Liver (tissue), 9 donors: ENCODE data around the gene ZNF740. TPM values are rescaled to one million over a fixed set of nuclear protein-coding genes. Genes with fewer than 3 reads are reported as not detected.

Experiments used
- DNase-seq: peaks from one replicate; pipeline ENCODE4 v3.0.0-alpha.2; 2017; ENCODE audit warnings: low spot score
- H3K27ac ChIP-seq, 2 donors: one replicate each; pipeline ENCODE4 v1.7.0; 2013; ENCODE audit warnings: inconsistent platforms in 2 of 2, low read length in 2 of 2, control low read depth in 1 of 2, low read depth in 1 of 2, mild to moderate bottlenecking in 1 of 2
- H3K27me3 ChIP-seq, 4 donors: one replicate each; pipeline versions ENCODE4 v1.6.1 to v1.7.0; 2013; ENCODE audit warnings: low read length in 3 of 4, inconsistent platforms in 1 of 4, mild to moderate bottlenecking in 1 of 4, moderate library complexity in 1 of 4; ENCODE audit not compliant: control insufficient read depth in 4 of 4, insufficient read depth in 4 of 4
- H3K36me3 ChIP-seq, 4 donors: one replicate each; pipeline versions ENCODE4 v1.6.1 to v1.7.0; 2013; ENCODE audit warnings: low read length in 3 of 4, mild to moderate bottlenecking in 3 of 4, low read depth in 1 of 4, moderate library complexity in 1 of 4; ENCODE audit not compliant: control insufficient read depth in 4 of 4, insufficient read depth in 3 of 4
- H3K4me1 ChIP-seq, 4 donors: one replicate each; pipeline versions ENCODE4 v1.6.1 to v1.7.0; 2013; ENCODE audit warnings: low read length in 3 of 4, mild to moderate bottlenecking in 3 of 4, moderate library complexity in 1 of 4; ENCODE audit not compliant: control insufficient read depth in 4 of 4, insufficient read depth in 4 of 4
- H3K4me3 ChIP-seq, 3 donors: one replicate each; pipeline versions ENCODE4 v1.6.1 to v1.7.0; 2013; ENCODE audit warnings: low read length in 3 of 3, control low read depth in 1 of 3, low read depth in 1 of 3, mild to moderate bottlenecking in 1 of 3
- H3K9ac ChIP-seq, 2 donors: one replicate each; pipeline ENCODE4 v1.7.0; 2013; ENCODE audit warnings: low read length in 2 of 2, mild to moderate bottlenecking in 2 of 2, moderate library complexity in 2 of 2, control low read depth in 1 of 2, low read depth in 1 of 2
- H3K9me3 ChIP-seq, 4 donors: one replicate each; pipeline versions ENCODE4 v1.6.1 to v1.7.0; 2013; ENCODE audit warnings: low read length in 3 of 4; ENCODE audit not compliant: control insufficient read depth in 4 of 4
- ATF3 ChIP-seq: IDR thresholded peaks from 2 replicates; pipeline ENCODE4 v1.6.1; 2016; ENCODE audit warnings: antibody characterized with exemption
- EGR1 ChIP-seq, 2 donors: IDR thresholded peaks; 2 replicates each; pipeline ENCODE4 v1.6.1; 2016 to 2018; ENCODE audit warnings: antibody characterized with exemption in 2 of 2, low read depth in 2 of 2
- FOXA1 ChIP-seq: IDR thresholded peaks from 2 replicates; pipeline ENCODE4 v1.6.1; 2016; ENCODE audit warnings: antibody characterized with exemption
- FOXA2 ChIP-seq: IDR thresholded peaks from 2 replicates; pipeline ENCODE4 v1.6.1; 2016; ENCODE audit warnings: antibody characterized with exemption
- GABPA ChIP-seq, 2 donors: IDR thresholded peaks in 1 of 2; conservative IDR thresholded peaks in 1 of 2; 2 replicates each; pipeline ENCODE4 v1.6.1; 2016; ENCODE audit warnings: antibody characterized with exemption in 2 of 2, mild to moderate bottlenecking in 1 of 2, moderate library complexity in 1 of 2
- HNF4A ChIP-seq, 2 donors: conservative IDR thresholded peaks; 2 replicates each; pipeline ENCODE4 v1.6.1; 2016; ENCODE audit warnings: antibody characterized with exemption in 2 of 2, mild to moderate bottlenecking in 2 of 2
- HNF4G ChIP-seq: IDR thresholded peaks from 2 replicates; pipeline ENCODE4 v1.6.1; 2016; ENCODE audit warnings: antibody characterized with exemption
- JUND ChIP-seq, 2 donors: IDR thresholded peaks; 2 replicates each; pipeline ENCODE4 v1.6.1; 2016; ENCODE audit warnings: antibody characterized with exemption in 2 of 2
- NR2F2 ChIP-seq: IDR thresholded peaks from 2 replicates; pipeline ENCODE4 v1.6.1; 2016; ENCODE audit warnings: antibody characterized with exemption
- RAD21 ChIP-seq, 2 donors: IDR thresholded peaks; 2 replicates each; pipeline ENCODE4 v1.6.1; 2016; ENCODE audit warnings: antibody characterized with exemption in 2 of 2, mild to moderate bottlenecking in 2 of 2
- RXRA ChIP-seq, 2 donors: IDR thresholded peaks; 2 replicates each; pipeline ENCODE4 v1.6.1; 2017 to 2018; ENCODE audit warnings: antibody characterized with exemption in 2 of 2, mild to moderate bottlenecking in 1 of 2
- SP1 ChIP-seq: IDR thresholded peaks from 2 replicates; pipeline ENCODE4 v1.6.1; 2018; ENCODE audit warnings: antibody characterized with exemption, mild to moderate bottlenecking
- TAF1 ChIP-seq: conservative IDR thresholded peaks from 2 replicates; pipeline ENCODE4 v1.6.1; 2016; ENCODE audit warnings: antibody characterized with exemption, mild to moderate bottlenecking
- YY1 ChIP-seq: IDR thresholded peaks from 2 replicates; pipeline ENCODE4 v1.6.1; 2016; ENCODE audit warnings: antibody characterized with exemption, mild to moderate bottlenecking
- ZBTB33 ChIP-seq: IDR thresholded peaks from 2 replicates; pipeline ENCODE4 v1.6.1; 2016; ENCODE audit warnings: antibody characterized with exemption
- WGBS: extraction: QIAGEN DNeasy Blood & Tissue Kit; methylation state at CpG from one replicate; pipeline ENCODE4 v1.1.7; 2013; 5-methylcytosine and 5-hydroxymethylcytosine counted together
- polyA plus RNA-seq, 2 donors: library from polyadenylated mRNA; stranded (reverse) in 1 of 2; unstranded in 1 of 2; fragments of 200-250 nt in 1 of 2; fragments of >200 nt in 1 of 2; fragmentation: Nextera tagmentation in 1 of 2; extraction: Ambion mirVana in 1 of 2; gene quantifications; one replicate each; pipeline versions ENCODE4 v1.2.1 to v1.2.3, GENCODE V29; 2013 to 2015
- total RNA-seq, 2 donors: library from RNA; depleted of rRNA; stranded (reverse); fragments of >200 nt; gene quantifications; one replicate each; pipeline ENCODE4 v1.2.3, GENCODE V29; 2014
- TF ChIP-seq, protein P1 (sequence below): IDR thresholded peaks from 2 replicates; pipeline ENCODE4 v1.6.1; 2016; ENCODE audit warnings: antibody characterized with exemption
- donor health status: healthy.
- donor health status: healthy.
- donor health status: healthy.
- donor health status: healthy.
- donor health status: healthy.

Gene ZNF740
- total and polyA plus RNA-seq, 4 donors, result 1.4 to 14.4 (median 6.3) TPM

DNA sequence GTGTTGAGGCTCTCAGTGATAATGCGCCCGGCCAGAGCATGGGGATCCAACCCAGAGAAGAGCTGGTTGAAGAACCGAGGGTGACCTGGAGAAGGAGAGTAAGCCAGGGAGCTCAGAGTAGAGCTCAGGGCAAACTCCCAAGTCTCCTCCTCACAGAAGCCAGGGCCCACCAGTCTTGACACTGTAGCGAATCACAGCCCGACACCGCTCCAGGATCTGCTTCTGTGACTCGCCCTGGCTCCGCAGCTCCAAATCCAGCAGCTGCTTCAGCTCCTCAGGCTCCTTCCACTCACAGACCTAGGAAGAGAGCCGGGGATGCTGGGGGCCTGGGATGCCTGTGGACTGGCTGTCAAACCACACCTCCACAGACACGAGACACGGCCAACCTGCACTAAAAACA lies 8.2 kb upstream of the ZNF740 start:
- no peak for DNase-seq
- Histone ChIP-seq H3K36me3 (no peaks in the 10 kb centered on the region), H3K27me3 (no peaks in the 10 kb centered on the region), H3K27ac (no peak overlapping the region), H3K4me1 (peaks cover 17 to 64% (median 55%) of the 10 kb centered on the region in 4 donors), H3K9me3 (no peaks in the 10 kb centered on the region), H3K4me3 (no peak overlapping the region), H3K9ac (no peak overlapping the region)
- TF ChIP-seq, protein P1, sequence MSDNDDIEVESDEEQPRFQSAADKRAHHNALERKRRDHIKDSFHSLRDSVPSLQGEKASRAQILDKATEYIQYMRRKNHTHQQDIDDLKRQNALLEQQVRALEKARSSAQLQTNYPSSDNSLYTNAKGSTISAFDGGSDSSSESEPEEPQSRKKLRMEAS, result no peak
- no peak for TF ChIP-seq GABPA (IDR thresholded peaks at IDR 0.05 in 1 of 2, conservative IDR thresholded peaks at IDR 0.05 in 1 of 2)
- TF ChIP-seq HNF4A (conservative IDR thresholded peaks at IDR 0.05), result no peak
- TF ChIP-seq ZBTB33, result no peak
- TF ChIP-seq ATF3, result no peak
- WGBS, result 93% methylated on average over 11 of the region's 11 CpGs

GRCh38 chr12:53173085-53173715 lies 7.3 kb upstream of the ZNF740 start:
- Histone ChIP-seq H3K36me3 (no peaks in the 10 kb centered on the region), H3K4me1 (peaks cover 20 to 58% (median 52%) of the 10 kb centered on the region in 4 donors), H3K4me3 (no peak overlapping the region), H3K9me3 (no peaks in the 10 kb centered on the region), H3K27me3 (no peaks in the 10 kb centered on the region), H3K27ac (no peak overlapping the region), H3K9ac (no peak overlapping the region)
- 94% methylated on average over 10 of the region's 10 CpGs for WGBS
- DNase-seq, result no peak
- TF ChIP-seq RXRA (IDR thresholded peaks at IDR 0.05), result no peak
- TF ChIP-seq, protein P1, result no peak
- no peak for TF ChIP-seq ZBTB33
- no peak for TF ChIP-seq NR2F2

GRCh38 chr12:53174881-53175491 lies 5.5 kb upstream of the ZNF740 start:
- 36% methylated on average over 4 of the region's 4 CpGs for WGBS
- H3K27ac ChIP-seq, result peak overlapping the region; percentile 53 to 78
- no peak for DNase-seq
- no peaks in the 10 kb centered on the region for H3K36me3 ChIP-seq
- peaks cover 20 to 62% (median 54%) of the 10 kb centered on the region in 4 donors for H3K4me1 ChIP-seq
- H3K4me3 ChIP-seq, result no peak overlapping the region
- H3K9me3 ChIP-seq, result no peaks in the 10 kb centered on the region
- H3K9ac ChIP-seq, result no peak overlapping the region
- no peaks in the 10 kb centered on the region for H3K27me3 ChIP-seq
- TF ChIP-seq EGR1 (IDR thresholded peaks at IDR 0.05; ENCODE audit: low read depth in 2 of 2) (peak; percentile 72 to 86), NR2F2 (peak; percentile 89), TAF1 (peak; percentile 64), ATF3 (peak; percentile 81), RXRA (IDR thresholded peaks at IDR 0.05) (peak; percentile 97 to 99), SP1 (peak; percentile 97), GABPA (IDR thresholded peaks at IDR 0.05 in 1 of 2, conservative IDR thresholded peaks at IDR 0.05 in 1 of 2) (peak; percentile 29 to 81), ZBTB33 (peak; percentile 92), HNF4A (conservative IDR thresholded peaks at IDR 0.05) (peak; percentile 88 to 97), JUND (IDR thresholded peaks at IDR 0.05) (peak; percentile 85 to 94), YY1 (peak; percentile 91), HNF4G (peak; percentile 76), FOXA1 (peak; percentile 94), FOXA2 (peak; percentile 88), RAD21 (IDR thresholded peaks at IDR 0.05) (peak; percentile 71 to 80)
- TF ChIP-seq, protein P1, result peak; percentile 86
